Fibroblast of pulmonary artery (primary cell): Measurements from ENCODE around the gene ZSCAN18.
A peak's percentile ranks its signal among the peaks of the same experiment; 100 is the strongest.

Source experiments
- DNase-seq: peaks from one replicate; pipeline ENCODE4 v3.0.0-alpha.2; 2010; ENCODE audit warnings: low read depth
- H3K4me3 ChIP-seq: replicated peaks from 2 replicates; pipeline ENCODE4 v1.5.1; 2011; ENCODE audit warnings: low read depth, mild to moderate bottlenecking, control low read depth, low read length, moderate library complexity
- TF ChIP-seq, protein P1 (sequence below): IDR thresholded peaks from 2 replicates; pipeline ENCODE4 v1.5.1; 2011; ENCODE audit warnings: mild to moderate bottlenecking, control low read depth, low read length, inconsistent platforms; ENCODE audit errors: missing control alignments

ZSCAN18 gene

DNA sequence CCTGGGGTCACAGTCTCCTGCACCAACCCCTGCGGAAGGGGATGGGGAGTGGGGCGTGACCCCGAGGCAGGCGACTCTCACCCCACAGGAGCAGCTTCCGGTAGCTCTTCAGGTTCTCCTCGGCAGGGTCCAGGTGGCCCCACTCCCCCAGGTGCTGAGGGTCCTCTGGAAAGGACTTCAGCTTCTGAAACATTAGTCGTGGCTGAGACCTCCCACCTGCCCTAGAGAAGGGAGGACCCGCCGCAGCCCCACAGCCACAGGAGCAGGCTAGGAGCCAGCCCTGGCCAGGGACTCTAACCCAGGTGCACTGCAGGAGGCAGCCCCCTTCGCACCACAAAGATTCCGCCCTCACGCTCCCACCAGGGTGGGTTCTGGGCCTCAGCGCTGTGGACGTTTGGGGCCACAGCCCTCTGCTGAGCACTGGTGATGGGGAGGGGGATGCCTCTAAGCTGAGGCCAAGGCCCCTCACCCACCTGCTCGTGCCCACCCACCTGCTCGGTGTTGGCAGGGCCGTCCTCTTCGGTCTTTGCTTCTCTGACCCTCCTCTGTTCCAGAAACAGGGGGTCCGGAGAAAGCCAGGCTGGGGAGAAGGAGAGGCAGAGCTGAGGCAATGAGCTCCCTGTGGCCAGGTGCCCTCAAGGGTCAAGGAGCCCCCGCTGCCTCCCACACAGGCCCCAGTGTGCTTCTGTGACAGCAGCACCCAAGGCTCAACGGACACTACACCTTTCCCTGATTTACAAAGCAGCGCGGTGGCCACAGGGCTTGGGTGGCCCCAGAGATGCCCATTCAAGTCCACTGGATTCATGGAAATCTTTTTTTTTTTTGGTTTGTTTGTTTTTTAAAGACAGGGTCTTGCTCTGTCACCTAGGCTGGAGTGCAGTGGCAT is 11.0 kb downstream of the ZSCAN18 start:
- no peak overlapping the region for H3K4me3 ChIP-seq
- TF ChIP-seq, protein P1, sequence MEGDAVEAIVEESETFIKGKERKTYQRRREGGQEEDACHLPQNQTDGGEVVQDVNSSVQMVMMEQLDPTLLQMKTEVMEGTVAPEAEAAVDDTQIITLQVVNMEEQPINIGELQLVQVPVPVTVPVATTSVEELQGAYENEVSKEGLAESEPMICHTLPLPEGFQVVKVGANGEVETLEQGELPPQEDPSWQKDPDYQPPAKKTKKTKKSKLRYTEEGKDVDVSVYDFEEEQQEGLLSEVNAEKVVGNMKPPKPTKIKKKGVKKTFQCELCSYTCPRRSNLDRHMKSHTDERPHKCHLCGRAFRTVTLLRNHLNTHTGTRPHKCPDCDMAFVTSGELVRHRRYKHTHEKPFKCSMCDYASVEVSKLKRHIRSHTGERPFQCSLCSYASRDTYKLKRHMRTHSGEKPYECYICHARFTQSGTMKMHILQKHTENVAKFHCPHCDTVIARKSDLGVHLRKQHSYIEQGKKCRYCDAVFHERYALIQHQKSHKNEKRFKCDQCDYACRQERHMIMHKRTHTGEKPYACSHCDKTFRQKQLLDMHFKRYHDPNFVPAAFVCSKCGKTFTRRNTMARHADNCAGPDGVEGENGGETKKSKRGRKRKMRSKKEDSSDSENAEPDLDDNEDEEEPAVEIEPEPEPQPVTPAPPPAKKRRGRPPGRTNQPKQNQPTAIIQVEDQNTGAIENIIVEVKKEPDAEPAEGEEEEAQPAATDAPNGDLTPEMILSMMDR = no peak
- no peak for DNase-seq

DNA sequence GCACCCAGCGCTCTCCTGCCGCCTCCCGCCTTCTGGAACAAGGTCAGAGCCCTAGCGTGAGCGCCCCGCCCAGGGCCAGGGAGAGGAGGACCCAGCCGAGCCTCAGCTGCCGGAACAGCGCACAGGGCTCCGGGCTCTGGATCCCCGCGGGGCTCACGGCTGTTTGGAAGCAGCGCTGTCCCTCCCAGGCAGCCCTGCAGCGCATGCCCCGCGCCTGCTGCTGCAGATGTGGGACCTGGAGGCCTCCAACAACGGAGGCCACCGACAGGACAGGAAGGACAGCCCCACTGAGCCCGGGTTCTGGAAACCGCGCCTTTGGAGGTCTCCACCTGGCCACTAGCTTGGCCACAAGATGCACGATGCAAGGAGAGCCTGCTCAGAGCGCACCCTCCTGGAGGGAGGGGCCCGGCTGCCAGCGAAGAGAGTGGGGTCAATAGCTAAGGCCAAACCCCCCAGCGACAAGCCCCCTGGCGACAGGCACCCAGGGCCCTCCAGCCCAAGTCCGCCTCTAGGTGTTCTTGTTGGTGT is 12.6 kb downstream of the ZSCAN18 start:
- no peak overlapping the region for H3K4me3 ChIP-seq
- no peak for DNase-seq
- TF ChIP-seq, protein P1 = no peak

DNA sequence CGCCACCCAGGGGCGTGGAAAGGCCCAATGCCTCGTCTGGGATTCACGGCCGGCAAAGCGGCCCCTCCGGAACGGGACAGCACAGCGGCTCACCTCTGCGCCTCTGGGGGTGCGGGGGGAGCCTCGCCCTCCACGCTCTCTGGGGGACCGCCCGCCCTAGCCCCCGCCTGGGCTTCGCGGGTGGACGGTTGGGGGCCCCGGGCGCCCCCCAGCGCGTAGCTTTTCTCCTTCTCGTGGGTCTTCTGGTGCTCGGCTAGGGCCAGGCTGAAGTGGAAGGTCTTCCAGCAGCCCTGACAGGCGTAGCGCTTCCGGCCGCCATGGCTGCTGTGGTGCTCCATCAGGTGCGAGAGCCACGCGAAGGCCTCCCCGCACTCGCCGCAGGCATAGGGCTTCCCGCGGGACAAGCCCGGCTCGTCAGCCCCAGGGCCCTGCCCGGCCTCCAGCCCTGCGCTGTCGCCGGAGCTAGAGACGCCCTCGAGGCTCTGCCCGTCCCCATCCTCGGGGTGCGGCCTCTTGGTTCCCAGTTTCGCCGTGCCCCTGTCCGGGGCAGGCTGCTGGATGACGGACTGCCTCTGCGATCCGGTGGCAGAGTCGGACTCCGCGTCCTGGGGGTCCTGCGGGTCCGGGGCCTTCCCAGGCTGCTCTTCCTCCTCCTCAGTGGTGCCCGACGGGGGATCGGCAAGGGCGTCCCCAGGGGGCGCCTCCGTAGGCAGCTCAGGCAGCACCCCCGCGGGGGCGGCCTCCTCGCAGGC is 13.3 kb downstream of the ZSCAN18 start:
- H3K4me3 ChIP-seq = no peak overlapping the region
- no peak for DNase-seq
- TF ChIP-seq, protein P1 = no peak

DNA sequence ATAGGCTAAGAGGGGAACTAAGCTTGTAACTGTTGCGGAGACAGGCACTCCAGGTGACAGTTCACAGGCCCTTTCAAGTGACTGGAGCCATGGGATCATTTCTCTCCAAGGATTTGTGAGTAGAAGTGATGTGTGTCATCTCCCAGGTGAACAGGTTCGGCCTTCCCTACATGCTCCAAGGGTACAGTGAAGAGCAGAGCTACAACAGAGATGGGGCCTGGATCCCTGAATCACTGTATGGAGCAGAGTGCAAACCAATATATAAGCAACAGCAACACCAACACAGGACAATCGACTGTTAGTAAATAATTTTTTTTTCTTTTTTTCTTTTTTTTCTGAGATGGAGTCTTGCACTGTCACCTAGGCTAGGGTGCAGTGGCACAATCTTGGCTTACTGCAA is 15.0 kb downstream of the ZSCAN18 start:
- peak; percentile 11 for DNase-seq
- TF ChIP-seq, protein P1 = no peak
- no peak overlapping the region for H3K4me3 ChIP-seq

DNA sequence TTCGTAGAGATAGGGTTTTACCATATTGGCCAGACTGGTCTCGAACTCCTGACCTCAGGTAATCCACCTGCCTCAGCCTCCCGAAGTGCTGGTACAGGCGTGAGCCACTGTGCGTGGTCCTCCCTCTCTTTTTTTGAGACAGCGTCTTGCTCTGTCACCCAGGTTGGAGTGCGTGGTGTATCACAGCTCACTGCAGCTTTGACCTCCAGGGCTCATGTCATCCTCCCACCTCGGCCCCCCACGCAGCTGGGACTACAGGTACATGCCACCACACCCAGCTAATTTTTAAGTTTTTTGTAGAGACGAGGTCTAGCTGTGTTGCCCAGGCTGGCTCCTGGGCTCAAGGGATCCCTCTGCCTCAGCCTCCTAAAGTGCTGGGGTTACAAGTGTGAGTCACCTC is 18.2 kb downstream of the ZSCAN18 start:
- DNase-seq = no peak
- no peak overlapping the region for H3K4me3 ChIP-seq
- TF ChIP-seq, protein P1 = no peak

DNA sequence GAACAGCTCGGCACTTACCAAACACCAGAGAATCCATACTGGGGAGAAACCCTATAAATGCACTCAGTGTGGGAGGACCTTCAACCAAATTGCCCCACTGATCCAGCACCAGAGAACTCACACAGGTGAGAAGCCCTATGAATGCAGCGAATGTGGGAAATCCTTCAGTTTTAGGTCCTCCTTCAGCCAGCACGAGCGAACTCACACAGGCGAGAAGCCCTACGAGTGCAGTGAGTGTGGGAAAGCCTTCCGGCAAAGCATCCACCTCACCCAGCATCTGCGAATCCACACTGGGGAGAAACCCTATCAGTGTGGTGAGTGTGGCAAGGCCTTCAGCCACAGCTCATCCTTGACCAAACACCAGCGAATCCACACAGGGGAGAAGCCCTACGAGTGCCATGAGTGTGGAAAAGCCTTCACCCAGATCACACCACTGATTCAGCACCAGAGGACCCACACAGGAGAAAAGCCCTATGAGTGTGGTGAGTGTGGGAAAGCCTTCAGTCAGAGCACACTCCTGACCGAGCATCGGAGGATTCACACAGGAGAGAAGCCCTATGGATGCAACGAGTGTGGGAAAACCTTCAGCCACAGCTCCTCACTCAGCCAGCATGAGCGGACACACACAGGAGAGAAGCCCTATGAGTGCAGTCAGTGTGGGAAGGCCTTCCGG is 30.7 kb downstream of the ZSCAN18 start:
- no peak overlapping the region for H3K4me3 ChIP-seq
- TF ChIP-seq, protein P1 = no peak
- DNase-seq = no peak
